ENCODE results near the gene NID2. TPM values are rescaled to one million over a fixed set of nuclear protein-coding genes. Genes with fewer than 3 reads are reported as not detected.

The NID2 gene
- total RNA-seq, 4 donors from 2014 or later, result 8.6 to 16.5 (median 11.5) TPM

DNA sequence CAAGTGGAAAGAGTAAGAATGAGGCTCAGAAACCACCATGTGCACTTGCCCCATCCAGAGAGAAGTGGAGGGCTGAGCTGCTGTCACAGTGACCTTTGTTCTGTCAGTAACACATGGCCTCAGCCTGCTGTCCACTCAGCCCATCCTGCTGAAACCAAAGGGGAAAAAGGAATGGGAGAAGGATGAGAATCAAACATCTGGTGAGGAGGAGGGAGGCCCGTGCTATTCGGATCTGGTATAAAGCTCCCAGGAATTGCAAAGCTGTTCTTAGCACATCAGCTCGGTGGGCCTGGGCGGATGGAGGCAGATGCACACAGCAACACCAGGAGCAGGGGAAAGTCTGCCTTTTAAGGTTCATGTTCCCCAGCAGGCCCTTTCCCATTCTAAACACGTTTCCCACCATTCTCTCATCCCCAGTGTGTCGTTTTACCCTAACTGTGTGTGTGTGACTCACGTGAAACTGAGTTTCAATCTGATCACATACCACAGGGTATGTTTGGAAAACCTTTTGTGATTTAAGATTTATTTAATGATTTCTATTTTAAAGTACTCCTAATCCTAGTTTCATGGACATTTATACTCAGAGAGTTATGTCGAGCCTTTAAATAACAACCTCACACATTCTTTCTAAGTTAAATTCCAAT lies 42.7 kb downstream of the NID2 start:
- Histone ChIP-seq H3K4me3 (no peak overlapping the region), H3K27ac (no peak overlapping the region), H3K36me3 (no peaks in the 10 kb centered on the region), H3K9me3 (no peaks in the 10 kb centered on the region), H3K27me3 (no peaks in the 10 kb centered on the region), H3K4me1 (peaks cover 0 to 7% (median 0%) of the 10 kb centered on the region in 4 donors)
- no peak for DNase-seq
- TF ChIP-seq POLR2A (IDR thresholded peaks at IDR 0.05), result no peak
- TF ChIP-seq, protein P1, sequence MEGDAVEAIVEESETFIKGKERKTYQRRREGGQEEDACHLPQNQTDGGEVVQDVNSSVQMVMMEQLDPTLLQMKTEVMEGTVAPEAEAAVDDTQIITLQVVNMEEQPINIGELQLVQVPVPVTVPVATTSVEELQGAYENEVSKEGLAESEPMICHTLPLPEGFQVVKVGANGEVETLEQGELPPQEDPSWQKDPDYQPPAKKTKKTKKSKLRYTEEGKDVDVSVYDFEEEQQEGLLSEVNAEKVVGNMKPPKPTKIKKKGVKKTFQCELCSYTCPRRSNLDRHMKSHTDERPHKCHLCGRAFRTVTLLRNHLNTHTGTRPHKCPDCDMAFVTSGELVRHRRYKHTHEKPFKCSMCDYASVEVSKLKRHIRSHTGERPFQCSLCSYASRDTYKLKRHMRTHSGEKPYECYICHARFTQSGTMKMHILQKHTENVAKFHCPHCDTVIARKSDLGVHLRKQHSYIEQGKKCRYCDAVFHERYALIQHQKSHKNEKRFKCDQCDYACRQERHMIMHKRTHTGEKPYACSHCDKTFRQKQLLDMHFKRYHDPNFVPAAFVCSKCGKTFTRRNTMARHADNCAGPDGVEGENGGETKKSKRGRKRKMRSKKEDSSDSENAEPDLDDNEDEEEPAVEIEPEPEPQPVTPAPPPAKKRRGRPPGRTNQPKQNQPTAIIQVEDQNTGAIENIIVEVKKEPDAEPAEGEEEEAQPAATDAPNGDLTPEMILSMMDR (IDR thresholded peaks at IDR 0.05), result no peak

DNA sequence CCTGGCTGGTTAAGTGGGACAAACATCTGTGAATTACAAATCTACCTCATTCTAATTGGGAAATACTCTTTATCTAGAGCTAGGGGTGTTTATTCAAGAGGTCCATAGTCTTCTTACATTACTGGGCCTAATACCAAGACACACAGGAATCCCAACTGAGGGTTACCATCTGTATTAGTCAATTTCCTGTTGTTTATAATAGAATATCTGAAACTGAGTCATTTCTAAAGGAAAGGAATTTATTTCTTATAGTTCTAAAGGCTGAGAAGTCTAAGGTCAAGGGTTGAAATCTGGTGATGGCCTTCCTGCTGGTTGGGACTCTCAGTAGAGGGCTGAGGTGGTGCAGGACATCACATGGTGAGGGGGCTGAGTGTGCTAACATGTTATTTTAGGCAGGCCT lies 43.5 kb downstream of the NID2 start:
- H3K27ac ChIP-seq, result no peak overlapping the region
- H3K9me3 ChIP-seq, result no peaks in the 10 kb centered on the region
- no peak for DNase-seq
- TF ChIP-seq, protein P1 (IDR thresholded peaks at IDR 0.05), result no peak
- no peak for TF ChIP-seq POLR2A (IDR thresholded peaks at IDR 0.05)
- peaks cover 0 to 15% (median 0%) of the 10 kb centered on the region in 4 donors for H3K4me1 ChIP-seq
- no peaks in the 10 kb centered on the region for H3K36me3 ChIP-seq
- H3K4me3 ChIP-seq, result no peak overlapping the region
- no peaks in the 10 kb centered on the region for H3K27me3 ChIP-seq

DNA sequence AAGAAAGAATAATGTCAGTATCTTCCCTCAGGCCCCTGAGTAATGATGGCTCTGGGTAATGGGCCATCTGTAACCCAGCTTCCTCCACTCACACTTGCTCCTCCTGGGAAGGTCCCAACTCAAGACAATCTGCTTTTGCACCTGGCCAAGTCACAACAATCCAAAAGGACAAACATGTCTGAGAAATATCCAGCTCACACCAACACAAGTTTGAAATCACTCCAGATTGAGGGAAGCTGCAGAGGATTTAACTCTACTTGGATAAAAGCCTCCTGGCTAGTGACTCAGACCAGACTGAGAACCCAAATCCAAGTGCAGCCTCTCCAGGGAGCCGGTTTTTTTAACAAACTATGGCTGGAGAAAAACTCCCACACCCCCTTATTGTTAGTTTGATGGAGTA lies 45.3 kb downstream of the NID2 start:
- no peak for TF ChIP-seq POLR2A (IDR thresholded peaks at IDR 0.05)
- TF ChIP-seq, protein P1 (IDR thresholded peaks at IDR 0.05), result no peak
- Histone ChIP-seq H3K4me1 (peaks cover 0 to 26% (median 0%) of the 10 kb centered on the region in 4 donors), H3K27ac (no peak overlapping the region), H3K27me3 (no peaks in the 10 kb centered on the region), H3K9me3 (no peaks in the 10 kb centered on the region), H3K36me3 (no peaks in the 10 kb centered on the region), H3K4me3 (no peak overlapping the region)
- DNase-seq, result no peak

DNA sequence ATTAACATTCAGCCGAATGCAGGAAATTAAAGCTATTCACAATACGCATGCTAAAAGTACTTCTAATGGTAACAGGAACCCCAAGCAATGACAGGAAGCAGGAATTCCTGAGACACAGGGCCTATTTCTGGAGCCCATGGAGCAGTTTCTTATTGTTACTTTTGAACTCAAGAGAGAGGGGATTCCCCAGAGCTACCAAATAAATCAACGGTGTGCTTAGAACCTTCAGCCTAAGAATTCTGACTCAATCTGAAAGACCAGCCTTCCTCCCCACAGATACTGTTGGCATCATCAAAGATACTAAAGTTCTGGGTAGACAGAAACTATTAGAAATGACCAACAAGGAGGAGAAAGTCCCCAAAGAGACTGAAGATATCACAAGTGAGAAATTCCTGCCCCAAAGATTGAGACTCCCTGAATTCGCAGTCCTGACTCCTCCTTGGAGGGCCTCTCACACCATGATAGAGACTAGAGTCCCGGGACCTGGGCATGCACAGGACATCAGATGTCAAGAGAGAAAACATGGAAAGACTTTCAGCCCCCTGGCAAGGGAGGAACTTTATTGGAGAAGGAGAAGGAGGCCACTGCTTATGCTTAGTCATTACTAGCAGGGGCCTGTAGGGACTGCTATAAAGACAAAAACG lies 46.8 kb downstream of the NID2 start:
- no peak for DNase-seq
- Histone ChIP-seq H3K4me1 (peaks cover 0 to 26% (median 0%) of the 10 kb centered on the region in 4 donors), H3K27me3 (no peaks in the 10 kb centered on the region), H3K36me3 (no peaks in the 10 kb centered on the region), H3K9me3 (no peaks in the 10 kb centered on the region), H3K4me3 (no peak overlapping the region), H3K27ac (no peak overlapping the region)
- TF ChIP-seq, protein P1 (IDR thresholded peaks at IDR 0.05), result no peak
- no peak for TF ChIP-seq POLR2A (IDR thresholded peaks at IDR 0.05)

DNA sequence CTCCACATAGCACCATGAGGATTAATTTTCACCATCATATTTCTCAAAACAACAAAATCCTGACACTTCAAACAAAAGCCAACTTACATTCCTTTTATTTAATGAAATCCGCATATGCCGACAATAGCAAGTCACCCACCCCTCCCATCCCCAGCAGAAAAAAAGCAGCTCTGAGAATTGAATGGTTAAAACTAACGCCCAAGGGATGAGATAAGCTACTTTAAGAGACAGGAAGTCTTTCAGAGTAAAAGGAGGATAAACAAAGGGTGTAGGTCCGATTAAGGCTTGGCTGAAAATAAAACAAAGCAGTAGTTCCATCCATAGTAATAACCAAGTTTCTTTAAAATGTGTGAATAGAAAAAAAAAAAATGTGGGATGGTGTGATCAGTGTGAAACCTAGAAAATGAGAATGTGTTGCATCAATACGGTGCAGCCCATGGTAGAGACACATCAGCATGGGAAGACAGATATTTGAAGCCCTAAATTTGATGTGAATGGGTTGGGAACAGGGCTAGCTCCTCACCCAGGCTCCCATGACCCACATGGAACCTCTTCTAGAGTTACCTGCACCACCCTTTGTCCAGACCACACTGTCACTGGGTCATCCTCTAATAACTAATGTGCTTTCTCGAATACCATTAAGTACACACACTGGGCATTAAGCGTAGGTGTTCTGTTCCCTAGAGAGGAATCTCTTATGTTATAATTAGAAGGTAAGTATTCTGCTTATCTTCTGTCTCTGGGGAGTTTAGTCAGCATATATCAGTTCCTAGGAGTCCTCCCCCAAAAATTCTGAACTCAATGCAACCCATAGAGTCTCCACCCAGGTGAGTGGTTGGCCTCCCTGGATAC lies 47.8 kb downstream of the NID2 start:
- Histone ChIP-seq H3K9me3 (no peaks in the 10 kb centered on the region), H3K27ac (peak overlapping the region in 1 of 4 donors; percentile 71), H3K4me3 (no peak overlapping the region), H3K4me1 (peaks cover 0 to 26% (median 0%) of the 10 kb centered on the region in 4 donors), H3K36me3 (no peaks in the 10 kb centered on the region), H3K27me3 (no peaks in the 10 kb centered on the region)
- DNase-seq, result no peak
- TF ChIP-seq, protein P1 (IDR thresholded peaks at IDR 0.05), result no peak
- TF ChIP-seq POLR2A (IDR thresholded peaks at IDR 0.05), result no peak
